ENCODE measurements around the gene STK25.
"Not testable (repeated sequence)": the region's sequence is repeated elsewhere in the genome, so short reads cannot be mapped to it uniquely, and the experiment has no call there.

The STK25 gene

DNA sequence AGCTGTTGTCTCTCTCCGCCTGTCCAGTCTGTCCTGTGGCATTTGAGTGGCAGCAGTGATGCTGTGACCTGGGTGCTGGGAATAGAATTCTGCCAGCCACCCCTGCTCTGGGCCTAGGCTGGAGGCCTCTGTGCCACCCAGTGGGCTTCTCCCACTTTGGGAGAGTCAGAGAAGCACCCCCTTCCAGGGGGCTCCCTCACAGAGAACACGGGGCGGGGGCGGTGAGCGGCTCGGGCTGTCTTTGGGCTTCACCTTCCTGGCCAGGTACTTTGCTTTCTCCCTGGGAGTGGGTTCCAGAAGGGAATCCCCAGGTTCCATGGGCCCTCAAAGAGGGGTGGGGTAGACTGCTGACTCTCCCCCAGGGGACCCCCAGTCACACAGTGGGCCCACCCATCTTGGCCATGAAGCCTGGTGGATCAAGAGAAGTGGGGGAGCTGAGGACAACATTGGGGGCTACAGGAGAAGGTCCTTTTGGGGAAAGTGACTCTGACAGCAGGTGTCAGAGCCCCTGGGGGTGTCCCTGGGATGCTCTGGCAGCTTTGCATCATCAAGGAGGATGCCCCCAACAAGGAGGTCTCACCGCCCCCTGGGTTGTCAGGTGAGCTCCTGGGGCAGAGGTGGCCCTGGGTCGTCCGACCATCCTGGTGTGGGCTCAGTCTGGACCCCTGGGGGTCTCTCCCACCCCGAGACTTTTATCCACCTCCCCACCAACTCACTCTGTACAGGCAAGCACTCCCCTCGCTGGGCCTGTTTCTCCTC, 31.4 kb upstream of the STK25 start:
- no peak for DNase-seq

DNA sequence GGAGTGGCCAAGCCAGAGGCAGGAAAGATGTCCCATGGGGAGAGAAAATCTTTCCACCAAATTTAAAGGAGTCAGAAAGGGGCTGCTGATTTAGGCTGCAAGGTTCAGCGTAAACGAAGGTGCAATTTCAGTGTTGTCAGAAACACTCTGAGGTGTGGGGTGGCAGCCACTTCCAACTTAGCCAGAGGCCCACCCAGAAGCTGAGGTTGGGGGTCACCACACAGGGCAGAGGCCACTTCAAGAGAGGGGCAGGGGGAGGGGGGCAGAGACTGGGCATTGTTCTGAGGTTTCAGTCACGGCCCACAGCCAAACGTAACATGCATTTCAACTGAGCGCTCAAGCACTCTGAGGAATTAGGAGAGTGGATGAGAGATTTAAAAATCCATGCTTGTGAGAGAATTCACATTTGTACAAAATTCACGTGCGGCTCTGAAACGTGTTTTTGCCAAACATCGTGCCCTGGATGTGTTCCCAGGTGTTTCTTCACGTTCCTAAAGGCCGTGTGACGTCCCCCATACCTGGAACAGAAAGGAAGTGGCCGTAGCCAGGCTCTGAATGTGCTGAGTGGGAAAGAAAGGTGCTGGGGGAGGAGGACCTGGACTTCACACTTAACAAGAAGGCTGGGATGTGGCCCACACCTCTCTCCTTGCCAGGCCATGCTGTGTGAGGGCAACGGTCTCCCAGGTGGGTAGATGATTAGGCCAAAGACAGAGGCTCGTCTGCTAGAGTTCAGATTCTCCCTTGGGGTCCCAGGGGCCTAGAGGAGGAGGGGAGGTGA, 30.6 kb upstream of the STK25 start:
- DNase-seq = no peak

DNA sequence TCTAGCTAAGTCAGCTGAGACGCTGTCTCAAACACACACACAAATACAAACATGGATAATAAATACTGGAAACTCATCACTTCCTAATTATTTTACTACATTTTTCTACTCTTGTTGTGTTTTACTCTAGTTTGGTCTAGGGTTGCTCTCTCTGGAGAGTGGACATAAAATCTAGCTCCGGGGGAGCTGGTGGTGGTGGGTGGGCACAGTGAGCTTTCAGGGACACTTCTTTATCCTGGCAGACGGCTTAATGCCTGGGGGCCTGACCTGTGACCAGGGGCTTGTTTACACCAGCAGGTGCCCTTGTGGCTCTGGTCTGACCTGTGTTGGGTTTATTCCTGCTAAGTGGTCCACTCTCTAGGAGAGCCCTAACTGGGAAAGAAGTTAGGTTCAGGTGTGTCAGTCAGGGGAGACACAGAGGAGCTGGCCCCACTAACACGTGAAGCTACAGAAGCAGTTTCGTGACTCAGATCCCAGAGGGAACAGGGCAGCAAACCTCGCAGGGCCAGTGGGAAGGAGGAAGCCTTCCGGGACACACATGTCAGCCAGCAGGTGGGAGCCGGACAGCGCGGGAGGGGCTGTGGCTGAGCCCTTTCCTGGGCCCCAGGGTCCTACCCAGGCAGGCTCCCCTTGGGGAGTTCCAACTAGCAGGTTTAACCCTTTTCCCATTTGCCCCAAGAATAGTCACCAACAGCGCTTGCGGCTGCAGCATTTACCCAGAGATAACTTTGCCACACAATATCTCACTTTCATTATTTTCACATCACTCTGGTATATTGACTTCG, 27.7 kb upstream of the STK25 start:
- DNase-seq = no peak

DNA sequence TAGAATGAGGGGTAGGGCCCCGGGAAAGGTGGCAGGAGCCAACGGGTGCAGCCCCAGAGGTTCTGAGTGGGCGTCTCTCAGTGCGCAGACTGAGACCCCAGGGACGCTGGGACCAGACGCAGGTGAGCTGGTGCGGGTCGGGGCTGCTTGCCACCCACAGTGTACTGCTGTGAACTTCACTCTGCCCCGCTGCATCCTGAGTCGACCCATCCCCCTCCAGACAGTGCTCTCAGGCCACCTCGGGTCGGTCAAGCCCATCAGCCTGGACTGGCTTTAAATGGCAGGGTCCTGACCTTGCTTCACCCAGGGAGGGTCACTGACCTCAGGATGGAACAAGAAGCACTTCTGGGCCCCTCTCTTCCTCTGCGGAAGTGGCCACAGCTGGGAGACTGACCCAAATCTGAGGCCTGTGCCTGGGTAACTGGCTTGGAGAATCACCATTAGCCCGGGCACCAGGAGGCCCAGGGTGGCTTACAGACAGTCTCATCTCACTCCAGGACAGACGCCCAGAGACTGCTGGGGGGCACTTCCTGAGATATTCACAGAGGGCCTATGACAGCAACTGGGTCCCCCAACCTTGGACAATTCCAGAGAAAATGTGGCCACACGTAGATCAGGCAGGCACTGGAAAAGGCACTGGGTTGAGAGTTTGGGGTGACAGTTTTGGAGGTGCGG, 26.5 kb upstream of the STK25 start:
- DNase-seq = no peak

DNA sequence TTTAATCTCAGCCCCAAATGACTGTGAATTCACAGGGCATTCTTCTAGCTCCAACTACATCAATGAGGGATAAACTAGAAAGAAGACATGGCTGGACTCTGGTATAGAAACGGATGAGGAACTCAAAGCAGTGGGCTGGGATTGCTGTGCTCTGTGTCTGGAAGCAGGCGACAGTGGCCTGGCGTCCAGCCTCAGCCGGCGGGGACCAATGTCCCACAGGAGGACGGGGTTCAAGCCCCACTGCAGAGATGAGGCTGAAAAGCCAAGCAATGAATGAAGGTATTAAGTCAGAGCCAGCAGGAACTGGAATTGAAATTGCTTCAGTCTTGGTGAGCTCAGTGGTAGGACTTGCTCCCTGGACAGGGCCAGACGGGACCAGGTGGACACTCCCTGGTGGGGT, 25.9 kb upstream of the STK25 start:
- DNase-seq = no peak

DNA sequence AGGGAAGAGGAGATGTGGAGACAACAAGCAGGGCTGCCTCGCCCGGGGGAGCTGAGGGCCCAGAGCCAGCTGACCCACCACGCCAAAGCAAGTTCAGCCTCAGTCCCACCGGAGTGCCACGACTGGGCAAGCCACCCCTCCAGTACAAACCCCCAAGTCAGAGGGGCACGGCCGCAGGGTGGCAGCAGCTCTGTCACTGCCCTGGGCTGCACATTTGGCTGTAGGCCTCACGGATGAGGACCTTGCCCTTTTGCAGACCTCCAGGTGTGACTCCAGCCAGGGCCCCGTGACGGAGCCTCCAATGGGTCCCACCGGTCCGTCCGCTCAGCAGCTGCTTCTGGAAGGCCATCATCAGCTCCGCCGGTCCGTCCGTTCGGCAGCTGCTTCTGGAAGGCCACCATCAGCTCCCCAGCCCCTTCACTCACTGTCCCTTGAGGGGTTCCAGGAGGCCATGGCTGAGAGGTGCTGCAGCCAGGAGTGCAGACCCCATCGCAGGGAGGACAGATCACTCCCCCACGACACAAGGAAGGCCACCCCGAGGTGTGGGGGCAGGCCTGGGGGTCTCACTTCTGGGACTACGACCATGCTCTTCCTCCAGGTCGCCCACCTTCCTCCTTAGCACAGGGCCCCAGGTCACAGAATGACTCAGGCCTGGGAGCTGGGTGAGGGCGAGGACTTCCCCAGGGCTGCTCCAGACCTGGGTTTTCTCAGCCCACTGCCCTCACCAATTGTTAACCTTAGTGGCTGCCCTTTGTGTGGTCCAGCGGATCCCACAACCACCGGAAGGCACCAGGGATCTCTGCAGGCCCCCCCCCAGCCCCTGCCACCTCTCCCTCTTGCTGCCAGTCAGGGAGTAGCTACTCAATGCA, 24.6 kb upstream of the STK25 start:
- no peak for DNase-seq

DNA sequence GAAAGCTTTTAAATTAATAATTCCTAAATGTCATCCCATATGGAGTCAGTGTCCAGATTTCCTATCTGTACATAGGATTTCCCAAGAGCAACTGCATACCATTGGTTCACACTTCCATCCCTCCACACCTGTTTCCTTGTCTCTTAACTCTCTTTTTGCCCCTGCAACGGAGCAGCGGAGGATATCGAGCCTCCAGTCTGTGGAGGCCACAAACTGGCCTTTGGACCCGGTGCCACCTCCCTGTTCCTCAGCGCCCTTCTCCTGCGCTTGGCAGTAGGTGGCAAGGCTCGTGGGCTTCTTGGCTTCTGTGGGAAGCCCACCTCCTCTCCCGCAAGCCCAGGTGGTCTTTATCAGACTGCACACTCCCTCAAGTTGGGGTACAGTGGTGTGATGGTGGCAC, 23.8 kb upstream of the STK25 start:
- DNase-seq = no peak

DNA sequence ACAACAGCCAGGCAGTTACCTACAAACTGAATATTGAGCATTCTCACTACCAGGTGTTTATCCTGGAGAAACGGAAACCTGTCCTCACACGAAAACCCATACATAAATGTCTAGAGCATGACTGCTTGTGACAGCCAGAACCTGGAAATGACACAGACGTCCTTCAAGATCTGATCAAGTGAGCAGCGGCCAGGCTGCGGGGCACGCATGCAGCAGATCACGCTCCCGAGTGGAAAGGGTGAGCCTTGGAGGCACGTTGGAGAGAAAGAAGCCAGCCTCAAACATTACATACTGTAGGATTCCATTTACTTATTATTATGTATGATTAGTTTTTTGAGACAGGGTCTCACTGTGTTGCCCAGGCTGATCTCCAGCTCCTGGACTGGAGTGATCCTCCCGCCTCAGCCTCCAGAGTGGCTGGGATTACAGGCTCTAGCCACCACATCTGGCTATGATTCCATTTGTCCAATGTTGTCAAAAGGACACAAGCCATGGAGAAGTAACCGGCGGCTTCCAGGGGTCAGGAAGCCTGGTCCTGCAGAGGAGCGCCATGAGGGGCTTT, 22.9 kb upstream of the STK25 start:
- no peak for DNase-seq

DNA sequence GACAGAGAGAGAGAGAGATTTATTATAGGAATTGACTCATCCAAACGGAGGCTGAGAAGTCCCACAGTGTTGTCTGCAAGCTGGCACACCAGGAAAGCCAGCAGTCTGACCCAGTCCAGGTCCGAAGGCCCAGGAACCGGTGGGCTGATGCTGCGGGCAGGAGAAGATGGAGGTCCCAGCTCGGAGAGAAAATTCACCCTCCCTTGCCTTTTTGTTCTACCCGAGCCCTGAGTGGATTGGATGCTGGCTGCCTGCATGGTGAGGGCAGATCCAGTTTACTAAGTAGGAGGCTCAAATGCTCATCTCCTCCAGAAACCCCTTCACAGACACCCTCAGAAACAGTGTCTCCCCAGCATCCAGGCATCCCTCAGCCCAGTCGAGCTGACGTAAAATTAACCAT, 22.2 kb upstream of the STK25 start:
- no peak for DNase-seq

DNA sequence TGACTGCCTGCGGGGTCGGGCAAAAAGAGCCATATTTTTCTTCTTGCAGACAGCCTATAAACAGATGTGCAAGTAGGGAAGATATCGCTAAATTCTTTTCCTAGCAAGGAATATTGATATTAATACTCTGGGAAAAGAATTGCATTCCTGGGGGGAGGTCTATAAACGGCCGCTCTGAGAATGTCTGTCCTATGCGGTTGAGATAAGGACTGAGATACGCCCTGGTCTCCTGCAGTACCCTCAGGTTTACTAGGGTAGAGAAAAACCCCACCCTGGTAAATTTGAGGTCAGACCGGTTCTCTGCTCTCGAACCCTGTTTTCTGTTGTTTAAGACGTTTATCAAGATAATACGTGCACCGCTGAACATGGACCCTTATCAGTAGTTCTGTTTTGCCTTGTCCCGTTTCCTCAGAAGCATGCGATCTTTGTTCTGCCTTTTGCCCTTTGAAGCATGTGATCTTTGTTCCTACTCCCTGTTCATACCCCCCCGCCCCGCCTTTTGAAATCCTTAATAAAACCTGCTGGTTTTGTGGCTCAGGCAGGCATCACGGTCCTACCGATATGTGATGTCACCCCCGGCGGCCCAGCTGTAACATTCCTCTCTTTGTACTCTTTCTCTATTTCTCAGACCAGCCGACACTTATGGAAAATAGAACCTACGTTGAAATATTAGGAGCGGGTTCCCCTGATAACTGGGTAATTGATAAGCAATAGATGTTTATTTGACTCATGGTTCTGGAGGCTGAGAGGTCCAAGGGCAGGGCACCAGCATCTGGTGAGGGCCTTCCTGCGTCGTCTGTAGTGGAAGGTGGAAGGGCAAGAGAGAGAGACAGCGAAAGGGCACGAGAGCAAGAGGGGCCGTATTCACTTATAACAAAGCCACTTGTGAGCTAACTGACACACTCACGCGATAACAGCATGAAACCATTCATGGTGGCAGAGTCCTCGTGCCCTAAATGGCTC, 17.7 kb upstream of the STK25 start:
- DNase-seq = not testable (repeated sequence)

DNA sequence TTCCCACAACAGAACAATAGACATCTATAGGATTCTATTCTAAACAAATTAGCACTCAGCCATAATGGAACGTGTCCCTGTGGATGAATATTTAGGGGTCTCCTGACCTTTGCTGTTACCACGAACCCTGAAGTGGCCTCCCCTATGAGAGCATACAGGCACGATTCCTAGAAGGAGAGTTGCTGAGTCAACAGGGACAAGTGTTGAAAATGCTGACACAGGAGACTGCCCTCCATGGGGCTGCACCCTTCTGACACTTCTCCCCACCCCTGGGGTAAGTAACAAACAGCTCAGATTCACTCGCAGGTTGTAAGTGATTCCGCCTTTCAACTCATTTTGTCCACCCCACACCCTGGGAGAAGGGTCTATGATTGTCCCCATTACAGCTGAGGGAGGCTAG, 14.1 kb upstream of the STK25 start:
- no peak for DNase-seq

DNA sequence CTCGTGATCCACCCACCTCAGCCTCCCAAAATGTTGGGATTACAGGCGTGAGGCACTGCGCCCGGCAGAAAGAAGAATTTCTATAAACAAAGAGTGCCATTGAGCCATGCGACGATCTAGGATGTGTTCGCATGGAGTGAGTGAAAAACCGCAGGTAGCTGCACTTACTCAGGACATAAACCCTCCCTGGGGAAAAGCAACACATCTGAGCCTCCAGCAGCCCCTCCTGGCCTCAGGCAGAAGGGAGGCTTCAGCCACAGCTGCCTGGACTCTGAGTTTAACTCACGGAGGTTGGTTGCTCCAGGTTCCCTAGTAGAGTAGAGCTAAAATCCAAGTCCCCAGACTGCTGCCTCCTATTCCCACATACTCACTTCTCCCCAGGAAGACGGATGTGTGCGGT, 11.3 kb upstream of the STK25 start:
- no peak for DNase-seq

DNA sequence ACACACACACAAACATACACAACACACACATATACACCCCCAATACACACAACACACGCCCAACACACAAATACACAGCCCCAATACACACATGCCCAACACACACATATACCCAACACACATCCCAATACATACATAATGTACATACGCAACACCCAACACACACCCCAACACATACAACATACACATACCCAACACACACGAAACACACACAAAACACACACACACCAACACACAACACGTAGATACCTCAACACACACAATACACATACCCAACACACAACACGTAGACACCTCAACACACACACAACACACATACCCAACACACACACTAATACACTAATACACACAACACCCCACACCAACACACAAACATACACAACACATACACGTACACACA, 8.9 kb upstream of the STK25 start:
- DNase-seq = no peak

DNA sequence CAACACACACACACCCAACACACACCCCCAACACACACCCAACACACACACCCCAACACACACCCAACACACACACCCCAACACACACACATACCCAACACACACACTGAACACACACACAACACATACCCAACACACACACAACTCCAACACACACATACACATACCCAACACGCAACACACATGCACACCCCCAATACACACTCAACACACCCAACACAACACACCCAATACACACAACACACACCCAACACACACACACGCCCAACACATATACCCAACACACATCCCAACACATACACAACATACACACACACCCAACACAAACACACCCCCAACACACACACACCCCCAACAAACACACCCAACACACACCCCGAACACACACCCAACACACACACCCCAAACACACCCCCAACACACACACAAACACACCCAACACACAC, 8.2 kb upstream of the STK25 start:
- DNase-seq = no peak

DNA sequence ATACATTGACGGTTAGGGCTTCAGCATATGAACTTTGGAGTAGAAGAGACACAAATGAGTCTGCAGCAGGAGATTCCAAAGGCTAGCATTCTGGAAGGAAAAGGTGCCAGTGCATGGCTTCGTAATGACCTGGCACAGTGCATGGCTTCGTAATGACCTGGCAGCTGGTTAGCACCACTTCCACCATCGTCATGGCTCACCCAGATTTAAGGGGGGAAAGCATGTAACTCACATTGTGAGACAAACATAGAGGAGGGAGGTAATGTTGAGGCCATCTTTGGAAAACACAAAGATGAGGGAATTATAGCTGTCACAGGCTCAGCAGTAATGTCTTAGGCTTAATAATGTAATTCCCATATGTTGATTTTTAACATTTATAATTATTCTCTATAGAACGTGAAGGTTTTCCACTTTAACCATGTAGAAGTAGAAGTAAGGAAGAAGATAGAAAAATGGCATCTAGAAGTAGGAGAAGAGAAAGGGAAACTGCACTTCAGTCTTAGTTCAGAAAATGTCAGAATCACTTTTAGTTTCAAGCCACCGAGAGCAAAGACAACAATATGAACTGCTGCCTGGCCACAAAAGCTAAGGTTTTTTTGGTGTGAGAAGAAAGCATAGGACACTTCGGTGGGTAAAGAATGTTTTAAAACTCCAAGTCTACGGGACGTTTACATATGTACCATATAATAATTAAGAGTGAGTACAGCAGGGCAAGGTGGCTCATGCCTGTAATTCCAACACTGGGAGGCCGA, 6.8 kb upstream of the STK25 start:
- no peak for DNase-seq

DNA sequence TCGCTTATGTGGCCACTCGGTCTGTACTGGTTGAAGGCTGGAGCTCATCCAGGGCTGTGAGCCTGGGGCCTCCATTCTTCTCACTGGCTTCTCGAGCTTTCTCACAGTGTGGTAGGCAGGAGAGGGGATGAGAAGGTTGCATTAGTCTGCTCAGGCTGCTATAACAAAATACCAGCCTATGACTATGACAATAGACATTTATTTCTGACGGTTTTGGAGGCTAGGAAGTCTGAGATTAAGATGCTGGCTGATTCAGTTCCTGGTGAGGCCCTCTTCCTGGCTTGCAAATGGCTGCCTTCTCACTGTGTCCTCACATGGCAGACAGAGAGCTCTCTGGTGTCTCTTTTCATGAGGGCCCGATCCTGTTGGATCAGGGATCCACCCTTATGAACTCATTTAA, 6.2 kb upstream of the STK25 start:
- no peak for DNase-seq

DNA sequence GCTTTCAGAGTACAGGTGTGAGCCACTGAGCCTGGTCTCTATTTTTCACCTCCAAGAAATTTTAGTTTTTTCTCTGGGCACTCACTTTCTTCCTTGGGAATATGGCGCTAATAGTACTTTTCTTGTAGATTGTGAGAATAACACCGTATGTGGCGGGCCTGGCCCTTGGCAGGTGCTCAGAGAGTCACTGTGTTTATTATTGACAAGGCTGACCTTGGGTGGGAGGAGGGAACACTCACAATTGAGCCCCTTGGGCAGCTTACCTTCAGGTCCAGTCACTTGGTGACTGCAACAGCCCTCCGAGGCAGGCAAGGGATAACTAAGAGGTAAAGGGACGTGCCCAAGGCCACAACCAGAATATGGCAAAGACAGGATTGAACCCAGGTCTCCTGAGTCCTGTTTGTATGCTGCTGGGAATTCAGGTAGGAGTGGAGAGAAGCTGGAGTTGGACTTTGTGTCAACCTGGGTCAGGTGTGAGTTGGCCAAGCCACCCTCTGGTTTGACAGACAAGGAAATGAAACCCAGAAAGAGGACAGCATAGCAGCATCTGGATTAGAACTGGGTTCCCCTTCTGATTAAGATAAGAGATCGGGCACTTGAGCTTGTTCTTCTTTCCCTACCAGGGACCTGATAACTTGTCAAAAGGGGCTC, 2.8 kb upstream of the STK25 start:
- DNase-seq = no peak

DNA sequence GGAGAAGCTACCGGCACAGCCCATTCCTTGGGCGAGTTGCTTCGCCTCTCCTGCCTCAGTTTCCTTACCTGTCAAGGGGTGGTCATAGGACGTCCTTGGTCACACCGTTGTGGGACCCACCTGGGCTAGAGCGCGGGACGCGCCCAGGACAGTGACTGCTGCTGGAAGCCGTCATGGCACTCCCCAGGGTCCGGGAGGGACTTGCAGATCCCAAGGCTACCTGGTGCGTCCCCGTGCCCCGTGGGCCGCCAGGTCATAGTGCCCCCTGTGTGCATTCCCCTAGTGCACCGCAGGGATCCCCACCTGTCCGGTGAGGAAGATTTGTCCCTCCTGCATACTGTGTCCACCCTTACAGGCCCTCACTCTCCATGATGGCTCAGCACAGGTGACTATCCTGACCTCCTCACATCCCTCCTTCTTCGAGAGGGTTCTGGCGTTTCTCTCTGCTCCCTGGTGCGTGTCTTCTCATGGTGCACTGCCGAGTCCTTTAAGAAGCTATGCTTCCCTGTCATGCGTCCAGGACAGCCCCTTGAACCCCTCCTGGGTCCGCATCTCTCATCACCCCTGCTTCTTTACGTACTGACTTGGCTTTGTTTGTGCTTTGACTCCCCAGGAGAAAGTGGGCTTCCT, 886 bp upstream of the STK25 start:
- no peak for DNase-seq
